H9 (cell line): ENCODE results near the gene LINGO4. TPM values are rescaled to one million over a fixed set of nuclear protein-coding genes. Genes with fewer than 3 reads are reported as not detected.

Source experiments
- DNase-seq: peaks from one replicate; pipeline ENCODE4 v3.0.0-alpha.2; 2017
- H2AFZ ChIP-seq: one replicate; pipeline ENCODE4 v1.6.1; 2013; ENCODE audit warnings: mild to moderate bottlenecking, low read length, control low read depth, moderate library complexity
- H2AK5ac ChIP-seq: 2 replicates; pipeline ENCODE4 v1.6.1; 2013; ENCODE audit warnings: low read length, control low read depth, mixed read lengths; ENCODE audit not compliant: insufficient read length
- H2BK120ac ChIP-seq: one replicate; pipeline ENCODE4 v1.6.1; 2013; ENCODE audit warnings: low read depth, mild to moderate bottlenecking, low read length, control low read depth, inconsistent platforms; ENCODE audit not compliant: poor library complexity, severe bottlenecking
- H2BK12ac ChIP-seq: 2 replicates; pipeline ENCODE4 v1.6.1; 2013; ENCODE audit warnings: low read length, control low read depth, mixed read lengths, low read depth; ENCODE audit not compliant: insufficient read length
- H2BK15ac ChIP-seq: 2 replicates; pipeline ENCODE4 v1.6.1; 2013; ENCODE audit warnings: low read depth, low read length, control low read depth
- H2BK20ac ChIP-seq: one replicate; pipeline ENCODE4 v1.6.1; 2013; ENCODE audit warnings: low read depth, mild to moderate bottlenecking, low read length, control low read depth, inconsistent platforms; ENCODE audit not compliant: poor library complexity, severe bottlenecking
- H2BK5ac ChIP-seq: 2 replicates; pipeline ENCODE4 v1.6.1; 2013; ENCODE audit warnings: low read length, control low read depth, mixed read lengths; ENCODE audit not compliant: insufficient read length
- H3K14ac ChIP-seq: 2 replicates; pipeline ENCODE4 v1.6.1; 2013; ENCODE audit warnings: low read length, control low read depth; ENCODE audit not compliant: insufficient read depth
- H3K18ac ChIP-seq: 2 replicates; pipeline ENCODE4 v1.6.1; 2013; ENCODE audit warnings: low read depth, mild to moderate bottlenecking, mixed read lengths, low read length, control low read depth; ENCODE audit not compliant: insufficient read length
- H3K23ac ChIP-seq: 2 replicates; pipeline ENCODE4 v1.6.1; 2013; ENCODE audit warnings: low read length, control low read depth, mixed read lengths, low read depth; ENCODE audit not compliant: insufficient read length
- H3K23me2 ChIP-seq: 2 replicates; pipeline ENCODE4 v1.6.1; 2013; ENCODE audit warnings: low read depth, mild to moderate bottlenecking, mixed read lengths, low read length, control low read depth; ENCODE audit not compliant: insufficient read length, poor library complexity, severe bottlenecking
- H3K27ac ChIP-seq: 2 replicates; pipeline ENCODE4 v1.5.1; 2013; ENCODE audit warnings: low read length, control low read depth, mixed read lengths, low read depth; ENCODE audit not compliant: insufficient read length
- H3K27me3 ChIP-seq: 2 replicates; pipeline ENCODE4 v1.6.1; 2013; ENCODE audit warnings: low read length, control low read depth, inconsistent platforms; ENCODE audit not compliant: insufficient read depth
- H3K4ac ChIP-seq: 2 replicates; pipeline ENCODE4 v1.6.1; 2013; ENCODE audit warnings: low read depth, mild to moderate bottlenecking, control low read depth, inconsistent platforms, low read length, moderate library complexity
- H3K4me1 ChIP-seq: 2 replicates; pipeline ENCODE4 v1.6.1; 2013; ENCODE audit warnings: low read length, control low read depth, inconsistent platforms; ENCODE audit not compliant: insufficient read depth
- H3K4me2 ChIP-seq: 2 replicates; pipeline ENCODE4 v1.6.1; 2013; ENCODE audit warnings: low read length, control low read depth, mixed read lengths; ENCODE audit not compliant: insufficient read length, insufficient read depth
- H3K56ac ChIP-seq: 2 replicates; pipeline ENCODE4 v1.6.1; 2013; ENCODE audit warnings: low read depth, mild to moderate bottlenecking, mixed read lengths, low read length, control low read depth; ENCODE audit not compliant: insufficient read length
- H3K79me1 ChIP-seq: 2 replicates; pipeline ENCODE4 v1.6.1; 2013; ENCODE audit warnings: low read depth, mild to moderate bottlenecking, moderate library complexity, low read length, control low read depth, inconsistent platforms; ENCODE audit not compliant: insufficient read depth, poor library complexity, severe bottlenecking
- H3K79me2 ChIP-seq: 2 replicates; pipeline ENCODE4 v1.6.1; 2013; ENCODE audit warnings: low read length, control low read depth, inconsistent platforms; ENCODE audit not compliant: insufficient read depth
- H3K9ac ChIP-seq: 2 replicates; pipeline ENCODE4 v1.6.1; 2013; ENCODE audit warnings: low read length, control low read depth, mixed read lengths; ENCODE audit not compliant: insufficient read length; ENCODE audit errors: extremely low read depth
- H3K9me3 ChIP-seq: one replicate; pipeline ENCODE4 v1.6.1; 2013; ENCODE audit warnings: low read depth, low read length, inconsistent platforms; ENCODE audit not compliant: control insufficient read depth
- H3T11ph ChIP-seq: one replicate; pipeline ENCODE4 v1.6.1; 2013; ENCODE audit warnings: mild to moderate bottlenecking, low read length, control low read depth, inconsistent platforms
- H4K20me1 ChIP-seq: one replicate; pipeline ENCODE4 v1.6.1; 2013; ENCODE audit not compliant: control insufficient read depth, insufficient read length, insufficient read depth
- H4K5ac ChIP-seq: 2 replicates; pipeline ENCODE4 v1.6.1; 2013; ENCODE audit warnings: low read depth, mild to moderate bottlenecking, mixed read lengths, low read length, control low read depth; ENCODE audit not compliant: insufficient read length
- H4K8ac ChIP-seq: replicated peaks from 2 replicates; pipeline ENCODE4 v1.6.1; 2013; ENCODE audit warnings: low read length, control low read depth, mixed read lengths, low read depth; ENCODE audit not compliant: insufficient read length
- H4K91ac ChIP-seq: 2 replicates; pipeline ENCODE4 v1.6.1; 2013; ENCODE audit warnings: low read depth, mild to moderate bottlenecking, moderate library complexity, mixed read lengths, low read length, control low read depth; ENCODE audit not compliant: insufficient read length
- H3K27ac Mint-ChIP-seq, 3 experiments: 2 replicates in 2 of 3; 3 replicates in 1 of 3; pipeline ENCODE4 v1.8.0; 2020 to 2021; ENCODE audit warnings: mixed read lengths in 3 of 3, mild to moderate bottlenecking in 1 of 3, moderate library complexity in 1 of 3
- H3K27me3 Mint-ChIP-seq: 2 replicates; pipeline ENCODE4 v1.8.0; 2021; ENCODE audit warnings: low read depth, mild to moderate bottlenecking, moderate library complexity, mixed read lengths
- H3K36me3 Mint-ChIP-seq, 3 experiments: 2 replicates in 2 of 3; 3 replicates in 1 of 3; pipeline ENCODE4 v1.8.0; 2020 to 2021; ENCODE audit warnings: low read depth in 3 of 3, mixed read lengths in 3 of 3; ENCODE audit not compliant: insufficient read depth in 1 of 3
- H3K4me1 Mint-ChIP-seq, 2 experiments: 2 replicates each; pipeline ENCODE4 v1.8.0; 2020; ENCODE audit warnings: mixed read lengths in 2 of 2
- H3K4me3 Mint-ChIP-seq, 2 experiments: 2 replicates in 1 of 2; 3 replicates in 1 of 2; pipeline ENCODE4 v1.8.0; 2020 to 2021; ENCODE audit warnings: mild to moderate bottlenecking in 2 of 2, mixed read lengths in 2 of 2, moderate library complexity in 1 of 2
- H3K9me3 Mint-ChIP-seq, 2 experiments: 2 replicates in 1 of 2; 3 replicates in 1 of 2; pipeline ENCODE4 v1.8.0; 2020; ENCODE audit warnings: mild to moderate bottlenecking in 2 of 2, mixed read lengths in 2 of 2, moderate library complexity in 1 of 2
- WGBS: extraction: QIAGEN DNeasy Blood & Tissue Kit; methylation state at CpG from one replicate; pipeline ENCODE4 v1.1.7; 2013; ENCODE audit warnings: missing lambda C conversion rate, low lambda C conversion rate, mixed read lengths; ENCODE audit not compliant: insufficient read length; ENCODE audit errors: extremely low coverage; 5-methylcytosine and 5-hydroxymethylcytosine counted together
- total RNA-seq: library from RNA; stranded (reverse); gene quantifications from 2 replicates; pipeline ENCODE4 v1.2.1, GENCODE V29; 2021
- TF ChIP-seq, protein P1 (sequence below): fragments of 200-600 bp; sonication (generic); conservative IDR thresholded peaks from 3 replicates; pipeline ENCODE4 v1.8.0; 2021; ENCODE audit warnings: antibody characterized with exemption, mild to moderate bottlenecking

LINGO4 gene
- total RNA-seq, 1 experiment from 2014 or later = not detected

DNA sequence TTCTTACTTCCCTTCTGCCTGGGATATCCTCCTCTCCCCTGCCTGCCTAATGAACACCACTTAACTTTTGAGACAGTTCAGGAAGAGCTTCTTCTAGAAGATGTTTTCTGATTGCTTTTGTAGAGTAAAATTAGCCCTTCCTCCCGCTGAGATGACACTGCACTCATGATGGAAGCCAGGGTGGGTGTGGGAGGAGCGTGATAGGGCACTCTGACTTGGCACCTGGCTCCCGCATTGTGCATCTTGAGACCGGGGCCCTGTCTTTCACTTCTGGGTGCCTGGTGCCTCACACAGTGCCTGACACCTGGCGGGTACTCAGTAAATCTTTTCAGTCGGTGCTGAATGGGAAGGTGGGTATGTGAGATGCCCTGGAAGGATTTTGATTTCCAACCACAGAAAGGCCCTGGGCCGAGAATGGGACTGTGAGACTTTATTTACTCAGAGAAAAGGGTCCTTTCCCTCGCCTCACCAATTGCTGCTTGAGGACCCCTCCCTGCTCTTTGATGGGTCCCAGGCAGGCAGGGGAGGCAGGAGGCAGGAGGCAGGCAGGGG lies 41.5 kb upstream of the LINGO4 start:
- no peak overlapping the region for H4K5ac ChIP-seq
- H3K27me3 ChIP-seq = no peaks in the 10 kb centered on the region
- H3K23me2 ChIP-seq = no peaks in the 10 kb centered on the region
- no peak overlapping the region for H3K18ac ChIP-seq
- no peak overlapping the region for H2BK12ac ChIP-seq
- peaks cover 33% of the 10 kb centered on the region for H3K27me3 Mint-ChIP-seq
- H3K4me2 ChIP-seq = no peak overlapping the region
- H3K79me1 ChIP-seq = no peaks in the 10 kb centered on the region
- H3K27ac ChIP-seq = no peak overlapping the region
- H2BK120ac ChIP-seq = no peak overlapping the region
- H3K23ac ChIP-seq = no peak overlapping the region
- H2AFZ ChIP-seq = no peak overlapping the region
- H4K91ac ChIP-seq = no peak overlapping the region
- no peaks in the 10 kb centered on the region for H3K9me3 Mint-ChIP-seq
- H4K8ac ChIP-seq = no peak overlapping the region
- TF ChIP-seq, protein P1, sequence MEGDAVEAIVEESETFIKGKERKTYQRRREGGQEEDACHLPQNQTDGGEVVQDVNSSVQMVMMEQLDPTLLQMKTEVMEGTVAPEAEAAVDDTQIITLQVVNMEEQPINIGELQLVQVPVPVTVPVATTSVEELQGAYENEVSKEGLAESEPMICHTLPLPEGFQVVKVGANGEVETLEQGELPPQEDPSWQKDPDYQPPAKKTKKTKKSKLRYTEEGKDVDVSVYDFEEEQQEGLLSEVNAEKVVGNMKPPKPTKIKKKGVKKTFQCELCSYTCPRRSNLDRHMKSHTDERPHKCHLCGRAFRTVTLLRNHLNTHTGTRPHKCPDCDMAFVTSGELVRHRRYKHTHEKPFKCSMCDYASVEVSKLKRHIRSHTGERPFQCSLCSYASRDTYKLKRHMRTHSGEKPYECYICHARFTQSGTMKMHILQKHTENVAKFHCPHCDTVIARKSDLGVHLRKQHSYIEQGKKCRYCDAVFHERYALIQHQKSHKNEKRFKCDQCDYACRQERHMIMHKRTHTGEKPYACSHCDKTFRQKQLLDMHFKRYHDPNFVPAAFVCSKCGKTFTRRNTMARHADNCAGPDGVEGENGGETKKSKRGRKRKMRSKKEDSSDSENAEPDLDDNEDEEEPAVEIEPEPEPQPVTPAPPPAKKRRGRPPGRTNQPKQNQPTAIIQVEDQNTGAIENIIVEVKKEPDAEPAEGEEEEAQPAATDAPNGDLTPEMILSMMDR = no peak
- H2AK5ac ChIP-seq = no peak overlapping the region
- H3K9me3 ChIP-seq = no peaks in the 10 kb centered on the region
- H4K20me1 ChIP-seq = no peaks in the 10 kb centered on the region
- H3K79me2 ChIP-seq = no peaks in the 10 kb centered on the region
- no peak overlapping the region for H2BK15ac ChIP-seq
- H3T11ph ChIP-seq = no peak overlapping the region
- WGBS = no CpG with 5 or more reads among the region's 8 CpGs
- peaks cover 23 to 24% of the 10 kb centered on the region in 2 experiments for H3K4me1 Mint-ChIP-seq
- peak overlapping the region in 2 of 3 experiments; percentile 17 to 92; a peak in 4 of 7 replicates for H3K27ac Mint-ChIP-seq
- H2BK5ac ChIP-seq = no peak overlapping the region
- no peak overlapping the region for H3K4ac ChIP-seq
- H3K56ac ChIP-seq = no peak overlapping the region
- DNase-seq = no peak
- no peak overlapping the region for H3K14ac ChIP-seq
- H3K9ac ChIP-seq = no peak overlapping the region
- H2BK20ac ChIP-seq = no peak overlapping the region
- peaks cover 3% of the 10 kb centered on the region; the same call in 1 of the 2 replicates for H3K4me1 ChIP-seq
- peaks cover 0 to 13% (median 0%) of the 10 kb centered on the region in 3 experiments; a peak in 1 of 7 replicates for H3K36me3 Mint-ChIP-seq
- peak overlapping the region in 1 of 2 experiments; percentile 6; a peak in 1 of 5 replicates for H3K4me3 Mint-ChIP-seq
